Heart left ventricle (tissue), 13 donors: ENCODE measurements around the gene SULT2B1.

ENCODE experiments used
- POLR2A ChIP-seq, 2 donors: fragments of 450-650 bp; IDR thresholded peaks; one replicate each; pipeline ENCODE4 v1.6.1; 2017; ENCODE audit warnings: antibody characterized with exemption in 2 of 2, mild to moderate bottlenecking in 2 of 2, moderate library complexity in 2 of 2
- TF ChIP-seq, protein P1 (sequence below), 12 donors: fragments of 200-600 bp; sonication (generic) in 4 of 12; IDR thresholded peaks; one replicate each; pipeline versions ENCODE4 v1.5.0 to v1.8.0; 2018 to 2022; ENCODE audit warnings: antibody characterized with exemption in 12 of 12, mild to moderate bottlenecking in 5 of 12
- donor health status: ischemic (EF 13 %, LVEDD 7.1; RV severe dilation, severe dysfunction).
- donor health status: DM: no; HTN: yes; CAD: no.
- donor health status: DM: no; HTN: no; CAD: no.
- donor health status: ischemic (EF 25% LVEDD 6.9; RV normal size, moderate dysfunction).
- donor health status: ischemic (EF 25% LVEDD 5.7; RV mildly dilated, moderate dysfunction).
- donor health status: ischemic (EF 35%, LVEDD 5.7; RV mildly dilated, moderate dysfunction).
- donor health status: nonischemic (EF 11% LVEDD 7.7; RV severe dilation, severe dysfunction).
- donor health status: DM: yes; HTN: yes; CAD: no.
- donor health status: PGD.
- donor health status: ischemic (EF 29% LVEDD 5.4; RV normal size, mild dysfunction).
- donor health status: nonischemic (EF 23%, LVEDD 6.1; RV moderate dilation, normal function).

DNA sequence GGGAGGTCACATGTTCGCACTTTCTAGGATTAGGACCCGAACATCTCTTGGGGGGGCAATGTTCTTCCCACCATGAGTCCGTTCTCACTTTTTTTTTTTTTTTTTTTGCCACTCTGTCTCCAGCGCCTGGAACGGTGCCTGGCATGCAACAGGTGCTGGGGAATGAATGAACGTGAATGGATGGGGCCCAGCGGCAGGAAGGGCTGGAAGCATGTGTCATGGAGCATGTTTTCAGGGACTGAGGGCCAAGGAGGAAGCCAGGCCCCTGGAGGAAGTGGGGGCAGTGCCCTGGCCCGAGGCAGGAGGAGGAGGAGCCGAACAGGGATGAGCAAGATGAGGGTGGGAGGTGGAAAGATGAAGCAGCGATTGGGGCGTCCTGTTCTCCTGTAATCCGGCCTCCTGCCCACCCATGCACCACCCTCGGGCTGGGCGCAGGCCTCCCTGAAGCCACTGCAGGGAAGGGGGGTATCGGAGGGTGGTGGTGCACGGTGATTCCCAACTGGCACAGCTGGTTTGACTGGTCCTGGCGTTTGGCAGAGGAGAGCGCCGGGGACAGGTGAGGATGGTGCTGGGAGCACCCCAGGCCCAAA is 8.8 kb upstream of the SULT2B1 start:
- TF ChIP-seq, protein P1, sequence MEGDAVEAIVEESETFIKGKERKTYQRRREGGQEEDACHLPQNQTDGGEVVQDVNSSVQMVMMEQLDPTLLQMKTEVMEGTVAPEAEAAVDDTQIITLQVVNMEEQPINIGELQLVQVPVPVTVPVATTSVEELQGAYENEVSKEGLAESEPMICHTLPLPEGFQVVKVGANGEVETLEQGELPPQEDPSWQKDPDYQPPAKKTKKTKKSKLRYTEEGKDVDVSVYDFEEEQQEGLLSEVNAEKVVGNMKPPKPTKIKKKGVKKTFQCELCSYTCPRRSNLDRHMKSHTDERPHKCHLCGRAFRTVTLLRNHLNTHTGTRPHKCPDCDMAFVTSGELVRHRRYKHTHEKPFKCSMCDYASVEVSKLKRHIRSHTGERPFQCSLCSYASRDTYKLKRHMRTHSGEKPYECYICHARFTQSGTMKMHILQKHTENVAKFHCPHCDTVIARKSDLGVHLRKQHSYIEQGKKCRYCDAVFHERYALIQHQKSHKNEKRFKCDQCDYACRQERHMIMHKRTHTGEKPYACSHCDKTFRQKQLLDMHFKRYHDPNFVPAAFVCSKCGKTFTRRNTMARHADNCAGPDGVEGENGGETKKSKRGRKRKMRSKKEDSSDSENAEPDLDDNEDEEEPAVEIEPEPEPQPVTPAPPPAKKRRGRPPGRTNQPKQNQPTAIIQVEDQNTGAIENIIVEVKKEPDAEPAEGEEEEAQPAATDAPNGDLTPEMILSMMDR (IDR thresholded peaks at IDR 0.05), result no peak
- TF ChIP-seq POLR2A (IDR thresholded peaks at IDR 0.05), result no peak
